GM15510 (cell line): ENCODE data around the gene ALKAL2.

Experiments used
- POLR2A ChIP-seq: IDR thresholded peaks from 3 replicates; pipeline ENCODE4 v1.6.1; 2011; ENCODE audit warnings: borderline replicate concordance; ENCODE audit not compliant: insufficient read length; ENCODE audit errors: extremely low read depth

Gene ALKAL2

GRCh38 chr2:309148-309953, 21.5 kb upstream of the ALKAL2 start:
- no peak for TF ChIP-seq POLR2A

GRCh38 chr2:305366-305765, 17.5 kb upstream of the ALKAL2 start:
- TF ChIP-seq POLR2A = no peak

DNA sequence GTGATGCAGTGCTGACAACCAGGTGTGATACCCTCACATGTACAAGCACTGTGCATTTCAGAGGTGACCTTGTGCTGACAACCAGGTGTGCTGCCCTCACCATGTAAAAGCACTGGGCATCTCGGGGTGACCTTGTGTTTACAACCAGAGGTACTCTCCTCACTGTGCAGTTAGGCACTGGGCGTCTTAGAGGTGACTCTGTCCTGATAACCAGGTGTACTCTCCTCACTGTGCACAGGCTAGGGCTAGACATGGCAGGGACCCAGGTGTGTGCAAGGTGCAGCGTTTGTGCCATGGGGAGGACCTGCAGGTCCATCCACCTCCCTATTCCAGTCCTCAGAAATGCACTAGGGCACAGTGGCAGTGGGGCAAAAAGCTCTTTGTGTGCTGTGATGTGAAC, 8.5 kb upstream of the ALKAL2 start:
- TF ChIP-seq POLR2A = no peak

GRCh38 chr2:295090-295489, 7.2 kb upstream of the ALKAL2 start:
- TF ChIP-seq POLR2A = no peak

- TF ChIP-seq POLR2A = no peak
Measured at GRCh38 chr2:290090-290722, 2.3 kb upstream of the ALKAL2 start.

GRCh38 chr2:289362-290089, 1.6 kb upstream of the ALKAL2 start:
- TF ChIP-seq POLR2A = no peak

- no peak for TF ChIP-seq POLR2A
Measured at GRCh38 chr2:288758-289361, 969 bp upstream of the ALKAL2 start.

- no peak for TF ChIP-seq POLR2A
Measured at GRCh38 chr2:287471-287885, 413 bp downstream of the ALKAL2 start.

DNA sequence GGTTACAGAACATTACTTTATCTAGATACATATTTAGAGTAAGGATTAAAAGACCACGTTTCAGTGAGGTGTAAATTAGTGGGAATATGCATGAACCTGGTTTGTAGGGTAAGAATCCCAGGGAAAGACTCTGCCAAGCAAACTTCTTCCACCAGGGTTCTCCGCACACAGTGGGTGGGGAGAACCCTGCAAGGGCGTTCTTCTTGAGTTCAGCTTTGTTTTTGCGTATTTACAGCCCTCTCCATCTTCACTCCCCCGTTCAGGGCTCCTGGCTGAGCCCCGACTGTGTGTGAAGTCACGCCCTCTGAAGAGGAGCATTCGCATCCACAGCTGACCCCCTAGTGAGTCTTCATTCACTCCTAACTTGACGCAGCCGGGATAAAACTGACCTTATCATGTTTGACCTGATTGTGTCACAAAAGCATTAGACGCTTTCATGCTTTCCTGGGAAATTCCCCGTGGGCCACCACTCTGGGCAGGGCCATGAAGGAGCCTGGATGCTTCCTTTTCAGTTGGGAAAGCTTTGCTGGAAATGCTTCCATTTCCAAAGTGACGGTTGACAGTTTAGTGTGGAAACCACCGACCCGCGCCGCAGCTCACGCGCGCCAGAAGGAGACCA, 1.0 kb downstream of the ALKAL2 start:
- TF ChIP-seq POLR2A = no peak

- TF ChIP-seq POLR2A = no peak
Measured at GRCh38 chr2:286035-286434, 1.9 kb downstream of the ALKAL2 start.

- TF ChIP-seq POLR2A = no peak
Measured at GRCh38 chr2:285531-285930, 2.4 kb downstream of the ALKAL2 start.

- no peak for TF ChIP-seq POLR2A
Measured at GRCh38 chr2:284896-285492, 2.9 kb downstream of the ALKAL2 start.

DNA sequence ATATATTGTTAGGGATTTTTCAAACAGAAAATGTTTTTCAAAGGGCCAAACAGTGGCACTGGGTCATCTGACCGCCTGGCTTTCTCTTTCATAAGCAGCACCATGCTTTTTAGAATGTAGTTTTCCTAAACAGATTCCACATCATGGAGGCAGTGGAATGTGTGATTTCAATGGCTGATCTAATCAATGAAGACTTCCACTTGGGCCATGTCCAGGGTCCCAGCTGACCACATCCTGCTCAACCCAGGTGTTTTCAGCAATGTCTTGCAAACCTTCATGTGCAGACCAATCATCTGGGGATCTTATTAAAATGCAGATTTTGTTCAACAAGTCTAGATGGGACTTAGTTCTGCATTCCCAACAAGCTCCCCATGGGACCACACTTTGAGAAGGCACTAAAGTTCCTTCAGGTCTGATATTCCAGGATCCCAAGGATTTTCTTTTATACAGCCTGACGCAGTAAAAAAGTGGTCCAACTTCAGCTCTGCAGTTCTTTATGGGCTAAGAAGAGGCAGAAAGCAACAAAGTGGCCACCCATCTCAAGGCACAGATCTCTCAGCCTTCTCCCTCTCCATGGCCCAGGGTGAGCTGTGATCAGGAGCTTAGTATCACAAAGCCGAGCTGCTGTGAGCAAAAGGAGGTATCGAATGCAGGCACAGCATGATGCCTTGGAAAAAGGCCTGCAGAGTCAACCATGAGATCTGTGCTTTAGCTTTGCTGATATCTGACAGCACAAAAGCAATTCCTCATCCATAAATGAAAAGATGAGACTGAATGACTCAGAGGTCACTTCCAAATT, 3.7 kb downstream of the ALKAL2 start:
- no peak for TF ChIP-seq POLR2A
